Activated T-cell treated with anti-CD3 and anti-CD28 coated beads for 48 hours (primary cell): Measurements from ENCODE around the gene ECI1.

Experiments
- DNase-seq: peaks from one replicate; pipeline ENCODE4 v3.0.0-alpha.2; 2020; ENCODE audit warnings: low read depth

ECI1 gene

DNA sequence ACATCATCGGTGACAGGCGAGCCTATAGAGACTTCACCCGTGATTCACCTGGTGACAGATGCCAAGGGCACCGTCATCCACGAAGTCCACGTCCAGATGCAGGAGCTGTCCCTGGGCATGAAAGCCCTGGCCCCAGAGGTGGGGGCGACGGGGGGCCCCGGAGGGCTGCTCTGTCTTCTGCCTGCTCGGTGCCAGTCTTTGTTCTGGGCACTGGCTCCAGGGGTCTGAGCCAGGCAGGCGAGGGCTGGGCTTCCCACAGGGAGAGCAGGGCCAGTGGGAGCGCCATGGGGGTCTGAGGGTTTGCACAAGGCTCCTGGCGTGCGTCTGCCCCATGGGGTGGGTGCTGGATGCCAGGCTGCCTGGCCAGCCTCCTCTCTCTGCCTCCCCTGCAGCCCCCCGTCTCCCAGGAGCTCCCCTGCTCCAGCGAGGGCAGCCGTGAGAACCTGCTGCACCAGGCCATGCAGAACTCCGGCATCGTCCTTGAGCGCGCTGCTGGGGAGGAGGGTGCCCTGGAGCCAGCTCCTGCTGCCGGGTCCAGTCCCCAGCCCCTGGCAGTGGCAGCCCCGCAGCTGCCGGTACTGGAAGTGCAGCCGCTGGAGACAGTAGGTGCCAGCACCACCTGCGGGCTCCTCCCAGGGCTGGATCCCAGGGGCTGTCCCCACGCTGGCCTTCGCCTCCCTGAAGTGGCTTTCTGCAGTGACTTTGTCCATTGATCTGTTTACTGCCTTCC, 18.2 kb downstream of the ECI1 start:
- DNase-seq: no peak

DNA sequence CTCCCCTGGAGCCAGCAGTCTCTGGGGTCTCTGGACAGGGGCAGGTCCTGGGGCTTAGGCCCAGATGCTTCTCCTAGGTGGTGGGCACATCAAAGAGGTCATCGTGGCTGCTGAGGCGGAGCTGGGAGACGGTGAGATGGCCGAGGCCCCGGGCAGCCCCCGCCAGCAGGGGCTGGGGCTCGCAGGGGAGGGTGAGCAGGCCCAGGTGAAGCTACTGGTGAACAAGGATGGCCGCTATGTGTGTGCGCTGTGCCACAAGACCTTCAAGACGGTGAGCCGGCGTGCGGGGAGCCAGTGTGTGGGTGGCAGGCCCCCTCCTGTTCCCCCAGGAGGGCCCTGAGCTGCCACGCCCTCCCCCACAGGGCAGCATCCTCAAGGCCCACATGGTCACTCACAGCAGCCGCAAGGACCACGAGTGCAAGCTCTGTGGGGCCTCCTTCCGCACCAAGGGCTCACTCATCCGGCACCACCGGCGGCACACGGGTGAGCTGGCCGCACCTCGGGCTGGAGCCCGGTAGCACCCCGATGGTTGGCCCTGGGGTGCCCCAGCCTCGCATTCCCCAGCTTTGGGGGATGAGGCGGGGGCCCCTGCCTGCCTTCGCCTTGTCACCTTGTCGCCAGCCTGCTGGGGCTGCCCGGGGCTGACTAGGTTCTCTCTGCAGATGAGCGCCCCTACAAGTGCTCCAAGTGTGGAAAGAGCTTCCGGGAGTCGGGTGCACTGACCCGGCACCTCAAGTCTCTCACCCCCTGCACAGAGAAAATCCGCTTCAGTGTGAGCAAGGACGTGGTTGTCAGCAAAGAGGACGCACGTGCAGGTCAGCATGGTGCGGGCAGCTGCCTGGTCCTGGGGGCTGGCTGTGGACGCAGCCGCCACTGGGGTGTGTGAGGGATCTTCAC, 19.0 kb downstream of the ECI1 start:
- no peak for DNase-seq

DNA sequence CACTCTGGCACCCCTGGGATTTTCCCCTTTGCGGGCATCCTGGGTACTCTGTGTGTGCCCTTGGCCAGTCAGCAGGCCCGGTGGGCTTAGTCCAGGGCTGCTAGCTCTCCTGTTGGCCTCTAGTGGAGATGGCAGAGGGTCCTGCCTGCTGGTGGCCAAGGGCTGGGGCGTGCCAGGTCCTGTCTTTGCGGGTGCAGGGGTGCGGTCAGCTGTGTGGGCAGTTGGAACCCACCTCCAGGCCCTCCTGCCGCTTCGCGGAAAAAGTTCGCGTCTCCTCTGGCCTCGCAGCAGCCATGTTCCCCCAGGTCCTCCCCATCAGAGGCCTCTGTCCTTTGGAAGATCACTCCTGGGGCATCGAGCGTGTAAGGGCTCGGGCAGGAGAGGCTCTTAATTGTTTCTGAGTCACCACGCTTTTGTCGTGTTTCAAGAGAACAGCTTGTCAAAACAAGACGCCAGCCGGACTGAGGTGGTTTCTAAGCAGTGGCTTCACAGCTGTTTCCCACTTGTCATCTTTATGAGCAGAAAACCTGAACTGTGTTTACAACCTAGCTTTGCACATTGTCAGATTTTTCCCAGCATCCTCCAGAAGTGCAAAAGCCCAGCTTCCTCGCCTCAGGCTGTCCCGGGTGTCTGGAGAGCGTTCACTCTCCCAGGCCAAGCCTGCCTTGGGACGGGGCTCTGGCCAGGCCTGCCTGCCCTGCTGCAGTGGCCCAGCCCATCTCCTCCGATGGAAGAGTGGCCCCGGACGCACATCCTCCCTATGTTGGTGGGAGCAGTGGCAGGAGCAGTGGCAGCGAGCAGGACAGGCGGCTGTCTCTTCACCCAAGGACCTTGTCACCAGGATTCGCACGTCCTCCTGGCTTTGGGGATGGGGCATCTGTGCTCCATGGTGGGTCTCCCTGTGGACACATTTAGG, 20.1 kb downstream of the ECI1 start:
- no peak for DNase-seq

DNA sequence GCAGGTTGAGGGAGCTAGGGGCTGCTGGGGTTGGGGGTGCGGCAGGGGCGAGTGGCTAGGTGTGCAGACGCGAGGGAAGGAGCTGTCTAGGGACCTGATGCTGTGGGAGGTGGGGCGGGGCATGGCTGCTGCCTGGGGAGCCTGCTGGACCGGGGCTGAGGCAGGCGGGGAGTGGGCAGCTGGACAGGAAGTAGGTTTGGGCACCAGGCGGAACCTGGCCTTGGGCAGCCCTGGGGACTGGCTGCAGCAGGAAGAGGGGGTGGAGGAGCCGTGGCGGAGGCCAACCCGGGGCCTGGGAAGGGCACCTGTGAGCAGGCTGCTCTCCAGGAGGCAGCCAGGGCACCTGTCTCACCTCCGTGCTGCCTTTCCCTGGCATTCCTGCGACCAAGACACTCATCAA, 21.0 kb downstream of the ECI1 start:
- DNase-seq: no peak

DNA sequence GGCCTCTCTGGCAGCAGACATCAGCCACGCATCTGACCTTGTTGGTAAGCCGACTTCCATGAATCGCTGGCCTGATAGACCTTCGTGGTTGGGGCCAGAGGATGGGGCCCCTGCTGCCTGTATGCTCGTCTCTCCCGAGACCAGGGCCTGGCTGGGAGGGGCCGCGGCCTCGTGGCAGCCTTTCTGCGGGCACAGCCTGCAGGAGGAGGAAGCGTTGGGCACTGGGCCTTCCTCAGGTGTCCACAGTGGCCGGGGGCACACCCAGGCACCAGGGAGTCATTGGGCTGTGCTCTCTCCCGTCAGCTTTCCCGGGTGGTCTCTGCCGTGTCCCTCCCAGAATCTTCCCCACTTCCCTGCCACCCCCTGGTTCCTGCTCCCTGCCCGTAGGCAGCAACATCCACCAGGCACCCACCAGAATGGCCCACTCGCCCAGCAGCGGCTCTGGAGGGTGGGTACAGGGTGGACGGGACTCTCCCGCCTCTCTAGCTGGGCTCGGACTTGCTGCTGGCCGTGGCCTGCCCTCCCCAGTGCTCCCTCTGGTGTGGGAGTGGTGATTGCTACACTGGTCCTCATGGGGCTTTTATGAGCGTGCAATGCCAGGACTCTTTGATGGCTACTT, 21.6 kb downstream of the ECI1 start:
- no peak for DNase-seq

DNA sequence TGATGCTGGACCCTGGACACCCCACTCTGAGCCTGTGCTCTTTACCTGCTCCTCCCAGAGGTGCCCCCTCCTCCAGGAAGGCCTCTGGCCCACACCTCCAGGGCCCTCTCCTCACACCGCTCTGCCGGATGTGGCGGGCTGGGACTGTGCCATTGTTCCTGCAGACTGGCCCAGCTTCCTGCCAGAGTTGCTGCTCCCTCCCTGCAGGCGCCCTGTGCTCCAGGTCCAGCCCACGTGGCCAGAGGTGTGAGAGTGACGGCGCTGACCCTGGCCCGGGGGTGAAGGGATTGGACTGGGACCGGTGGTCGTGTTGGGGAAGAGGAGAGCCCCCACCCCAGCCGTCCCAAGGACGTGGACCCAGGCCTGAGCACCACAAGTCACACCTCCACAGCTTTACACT, 22.3 kb downstream of the ECI1 start:
- no peak for DNase-seq

DNA sequence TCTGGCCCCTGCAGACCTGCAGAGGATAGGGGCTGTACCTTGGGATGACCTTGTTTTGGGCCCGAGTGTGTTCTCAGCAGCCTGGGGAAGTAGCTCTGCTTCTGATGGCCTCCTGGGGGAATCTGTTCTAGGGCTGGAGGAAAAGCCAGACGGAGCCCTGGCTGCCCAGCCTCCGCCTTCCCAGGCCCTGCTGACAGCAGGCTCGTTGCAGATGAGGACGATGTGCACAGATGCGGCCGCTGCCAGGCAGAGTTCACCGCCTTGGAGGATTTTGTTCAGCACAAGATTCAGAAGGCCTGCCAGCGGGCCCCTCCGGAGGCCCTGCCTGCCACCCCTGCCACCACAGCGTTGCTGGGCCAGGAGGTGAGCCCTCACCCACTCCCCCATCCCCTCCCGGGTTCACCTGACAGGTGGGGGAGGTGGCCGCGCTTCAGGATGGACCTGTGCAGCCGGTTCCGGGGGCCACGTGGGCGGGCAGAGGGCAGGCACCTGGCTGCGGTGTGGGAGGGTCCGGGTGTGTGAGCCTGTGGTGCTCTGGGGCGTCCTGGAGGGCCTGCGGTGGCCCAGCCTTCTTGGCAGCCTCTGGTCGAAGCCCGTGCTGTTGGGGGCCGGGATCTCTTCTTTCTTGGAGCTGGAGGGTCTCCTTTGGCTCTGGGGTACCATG, 23.1 kb downstream of the ECI1 start:
- DNase-seq: no peak

DNA sequence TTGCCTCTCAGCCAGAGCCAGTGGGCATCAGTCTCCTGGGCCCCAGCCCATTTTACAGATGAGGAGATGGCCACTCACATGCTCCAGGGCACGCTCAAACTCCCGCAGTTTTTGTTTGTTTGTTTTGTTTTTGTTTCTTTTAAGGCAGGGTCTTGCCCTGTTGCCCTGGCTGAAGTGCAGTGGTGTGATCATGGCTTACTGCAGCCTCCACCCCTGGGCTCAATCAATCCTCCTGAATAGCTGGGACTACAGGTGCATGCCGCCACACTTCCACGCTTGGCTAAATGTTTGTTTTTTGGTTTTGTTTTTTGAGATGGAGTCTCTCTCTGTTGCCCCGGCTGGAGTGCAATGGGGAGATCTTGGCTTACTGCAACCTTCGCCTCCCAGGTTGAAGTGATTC, 24.5 kb downstream of the ECI1 start:
- DNase-seq: no peak

DNA sequence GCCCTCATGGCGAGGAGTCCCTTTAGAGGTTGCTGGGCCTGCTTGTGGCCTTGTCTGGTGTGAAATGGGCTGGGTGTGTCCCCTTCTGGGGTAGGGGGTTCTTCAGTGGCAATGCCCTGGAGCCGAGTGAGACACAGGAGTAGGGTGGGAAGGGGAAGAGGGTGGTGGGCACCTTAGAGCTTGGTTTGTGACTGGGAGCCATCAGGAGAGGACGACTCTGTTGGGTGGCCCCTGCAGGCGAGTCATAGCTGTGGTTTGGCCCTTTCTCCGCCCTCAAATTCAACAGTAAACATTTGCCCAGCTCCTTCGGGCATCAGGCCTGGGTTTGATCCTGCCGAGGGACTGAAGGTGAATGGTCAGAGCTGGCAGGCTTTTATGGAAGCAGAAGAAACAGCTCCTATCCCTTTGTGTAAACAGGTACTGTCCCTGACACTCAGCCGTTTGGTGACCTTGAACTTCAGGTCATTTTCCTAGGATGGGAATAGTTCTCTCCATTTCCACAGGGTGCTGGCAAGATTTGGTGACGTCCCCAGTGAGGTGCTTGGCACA, 25.1 kb downstream of the ECI1 start:
- no peak for DNase-seq

DNA sequence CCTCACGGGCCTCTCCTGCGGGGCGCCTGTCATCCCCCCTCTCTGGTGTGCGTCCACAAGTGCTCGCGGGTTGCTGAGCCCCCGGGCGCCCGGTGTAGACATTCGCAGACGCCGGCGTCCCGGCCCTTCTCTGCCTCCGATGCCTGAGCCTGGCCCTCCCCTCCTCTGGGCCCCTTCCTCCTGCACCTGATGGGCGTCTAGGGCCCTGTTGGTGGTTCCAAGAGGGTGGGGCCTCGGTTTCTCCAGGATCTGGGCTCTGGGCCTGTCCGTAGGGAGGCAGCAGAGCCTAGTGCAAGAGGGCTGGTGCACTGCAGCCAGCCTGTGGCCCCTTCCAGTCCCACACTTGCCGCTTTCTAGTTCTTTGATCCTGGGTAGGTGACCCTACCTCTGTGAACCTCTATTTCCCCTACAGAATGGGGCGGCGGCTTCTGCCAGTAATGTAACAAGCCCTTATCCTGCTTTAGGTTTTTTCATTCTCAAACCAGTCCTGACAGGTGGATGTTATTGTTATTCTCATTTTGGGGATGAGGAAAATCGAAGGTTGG, 27.4 kb downstream of the ECI1 start:
- DNase-seq: peak; percentile 25

DNA sequence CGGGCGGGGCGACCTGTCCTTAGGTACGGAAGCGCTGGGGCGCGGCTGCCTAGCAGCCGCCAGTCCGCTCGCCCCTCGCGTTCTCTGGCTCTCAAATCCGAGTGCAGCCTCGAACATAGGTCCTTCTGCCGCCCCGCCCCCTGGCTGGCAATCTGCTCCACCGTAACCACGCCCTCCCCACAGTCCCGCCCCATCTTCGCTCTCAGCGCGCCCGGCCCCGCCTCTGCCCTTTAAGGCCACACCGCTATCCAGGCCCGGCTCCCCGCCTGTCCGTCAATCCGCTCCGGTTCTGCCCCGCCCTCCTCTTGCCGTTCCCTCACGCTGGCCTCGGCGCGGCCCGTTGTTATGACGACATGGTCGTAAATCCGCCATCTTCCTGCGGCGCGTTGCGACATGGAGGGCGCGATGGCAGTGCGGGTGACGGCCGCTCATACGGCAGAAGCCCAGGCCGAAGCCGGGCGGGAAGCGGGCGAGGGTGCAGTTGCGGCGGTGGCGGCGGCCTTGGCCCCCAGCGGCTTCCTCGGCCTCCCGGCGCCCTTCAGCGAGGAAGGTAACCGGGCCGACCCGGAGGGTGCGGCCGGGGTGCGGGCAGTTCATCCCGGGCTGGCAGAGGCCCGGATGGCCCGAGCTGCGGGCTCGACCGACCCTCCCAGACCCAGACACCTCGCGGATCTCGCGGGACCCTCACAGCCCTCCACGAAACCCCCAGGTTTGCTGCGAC, 28.0 kb downstream of the ECI1 start, which contains the start of gene E4F1:
Gene E4F1 (plus strand): TSS at position 371 of the 721 bp plus-strand sequence. CDS start 23 bp downstream, at position 394.
- DNase-seq: peak; percentile 100

DNA sequence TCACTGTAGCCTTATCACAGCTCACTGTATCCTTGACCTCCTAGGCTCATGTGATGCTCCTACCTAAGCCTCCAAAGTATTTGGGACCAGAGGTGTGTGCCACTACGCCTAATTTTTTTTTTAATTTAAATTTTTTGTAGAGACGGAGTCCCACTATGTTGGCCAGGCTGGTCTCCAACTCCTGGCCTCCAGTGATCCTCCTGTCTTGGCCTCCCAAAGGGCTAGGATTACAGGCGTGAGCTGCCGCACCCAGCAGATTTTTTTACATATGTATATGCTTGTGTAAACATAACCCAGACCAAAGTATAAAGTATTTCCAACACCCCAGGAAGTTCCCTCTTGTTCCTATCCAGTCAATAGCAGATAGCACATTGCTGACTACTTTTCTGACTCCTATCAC, 35.1 kb downstream of the ECI1 start:
- no peak for DNase-seq

DNA sequence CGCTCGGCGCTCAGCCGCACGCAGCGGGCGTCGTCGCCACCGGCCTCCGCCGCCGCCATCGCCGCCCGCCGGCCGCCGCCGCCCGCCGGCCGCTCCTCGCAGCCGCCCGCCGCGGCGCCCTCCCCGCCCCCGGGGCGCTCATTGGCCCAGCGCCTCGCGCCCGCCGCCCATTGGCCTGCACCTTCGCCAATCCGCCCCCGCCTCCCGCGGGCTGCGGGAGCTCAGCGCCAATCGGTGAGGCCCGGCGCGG, 36.7 kb downstream of the ECI1 start, which contains the start of gene PGP:
Gene PGP (minus strand): TSS at position 122 of the 250 bp plus-strand sequence. CDS start 63 bp downstream, at position 59.
- no peak for DNase-seq

DNA sequence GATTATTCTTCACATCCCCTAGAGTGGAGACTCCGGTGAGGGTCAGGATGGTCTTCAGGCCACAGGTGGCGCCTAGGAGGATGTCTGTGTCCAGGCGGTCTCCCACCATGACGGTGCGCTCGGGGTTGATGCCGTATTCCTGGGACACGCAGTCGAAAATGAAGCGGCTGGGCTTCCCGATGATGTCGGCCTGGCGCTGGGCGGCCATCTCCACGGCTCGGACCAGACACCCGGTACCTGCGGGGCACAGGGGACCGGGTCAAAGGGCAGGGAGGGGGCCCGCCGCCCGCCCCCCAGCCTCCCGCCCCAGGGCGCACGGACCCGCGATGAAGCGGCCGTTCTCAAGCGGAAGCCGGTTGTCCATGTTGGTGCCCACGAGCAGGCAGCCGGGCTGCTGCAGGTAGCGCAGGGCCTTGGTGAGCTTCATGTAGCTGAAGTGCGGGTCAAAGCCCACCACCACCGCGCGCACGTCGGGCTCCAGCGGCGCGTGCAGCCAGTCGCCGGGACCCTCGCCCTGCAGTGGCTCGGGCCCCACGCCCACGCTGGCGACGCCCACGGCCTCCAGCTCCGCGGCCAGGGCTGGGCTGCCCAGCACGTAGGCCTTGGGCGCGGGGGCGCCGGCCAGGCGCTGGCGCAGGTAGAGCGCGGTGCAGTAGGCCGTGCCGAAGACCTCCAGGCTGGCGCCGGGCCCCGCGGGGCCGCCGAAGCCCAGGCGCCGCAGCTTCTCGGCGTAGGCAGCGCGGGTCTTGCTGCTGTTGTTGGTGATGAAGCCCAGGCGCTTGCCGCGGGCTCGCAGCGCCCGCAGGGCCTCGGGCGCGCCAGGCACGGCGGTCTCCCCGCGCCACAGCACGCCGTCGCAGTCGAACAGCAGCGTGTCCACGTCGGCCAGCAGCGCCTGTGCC, 37.3 kb downstream of the ECI1 start:
- DNase-seq: no peak

DNA sequence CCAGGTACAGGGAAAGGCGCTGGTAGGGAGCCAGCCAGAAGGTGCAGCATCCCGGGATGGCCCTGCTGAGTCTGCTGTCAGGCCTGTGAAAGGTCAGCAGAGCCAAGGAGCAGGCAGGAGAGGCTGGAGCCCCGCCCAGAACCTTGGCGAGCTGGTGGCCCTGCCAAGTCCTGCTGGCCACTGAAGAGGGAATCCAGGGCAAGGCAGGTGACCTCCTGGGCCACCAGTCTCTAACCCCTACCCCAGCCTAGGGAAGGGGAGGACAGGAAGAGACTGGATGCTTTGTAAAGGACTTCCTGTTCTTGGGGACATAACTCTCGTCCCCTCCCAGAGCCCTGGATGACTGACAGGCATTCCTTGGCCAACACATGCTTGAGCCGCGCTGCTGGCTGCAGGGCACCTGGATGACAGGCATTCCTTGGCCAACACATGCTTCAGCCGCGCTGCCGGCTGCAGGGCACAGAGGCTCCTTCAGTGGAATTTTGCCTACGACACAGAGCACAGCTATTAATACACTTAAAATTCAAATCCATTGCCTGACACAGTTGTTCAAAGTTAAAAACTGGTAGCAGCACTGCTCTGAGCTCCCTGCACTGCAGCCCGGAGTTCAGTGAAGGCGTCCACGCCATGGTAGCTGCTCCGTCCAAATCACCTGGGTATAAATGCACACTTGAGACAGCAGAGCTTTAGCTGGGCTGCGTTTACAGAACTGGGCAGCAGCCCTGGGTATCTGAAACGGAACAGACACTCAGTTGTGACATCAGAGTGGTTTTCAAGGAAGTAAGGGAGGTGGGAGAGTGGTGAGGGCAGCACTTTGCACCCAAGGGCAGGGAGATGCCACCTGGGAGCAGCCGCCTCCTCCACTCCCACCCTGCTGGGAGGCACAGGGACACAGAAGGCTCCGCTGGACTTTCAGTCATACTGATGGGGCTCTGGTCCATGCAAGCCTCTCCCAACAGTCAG, 38.7 kb downstream of the ECI1 start:
- DNase-seq: no peak

DNA sequence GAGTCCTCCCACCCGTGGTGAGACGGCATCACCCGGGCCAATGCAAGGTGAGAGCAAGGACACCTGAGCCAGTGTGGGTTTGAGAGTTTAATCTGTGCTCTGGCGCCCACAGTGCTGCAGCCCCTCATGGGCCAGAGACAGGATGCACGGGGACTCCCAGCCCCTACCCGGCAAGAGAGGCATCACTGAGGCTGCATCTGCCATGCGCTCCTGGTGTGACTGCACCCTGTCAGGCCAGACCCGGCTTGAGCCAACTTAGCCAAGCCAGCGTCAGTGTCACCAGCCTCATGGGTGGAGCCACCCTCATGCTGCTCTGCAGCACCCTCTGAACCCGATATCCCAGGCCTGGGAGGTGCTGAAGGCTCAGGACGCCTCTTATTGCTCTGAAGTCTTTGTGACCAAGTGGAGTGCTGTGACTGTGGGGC, 39.5 kb downstream of the ECI1 start:
- DNase-seq: no peak
